Astrocyte of the cerebellum (primary cell): Measurements from ENCODE around the gene FSD1L.

ENCODE experiments used
- DNase-seq: peaks from one replicate; pipeline ENCODE4 v3.0.0-alpha.2; 2011; ENCODE audit warnings: low read depth
- H3K4me3 ChIP-seq: 2 replicates; pipeline ENCODE4 v1.5.1; 2011; ENCODE audit warnings: mild to moderate bottlenecking, low read depth, low read length, moderate library complexity
- in situ Hi-C: cut with HindIII; loops from 2 replicates; pipeline ENCODE4 v1.10.0; 2017; ENCODE audit warnings: low sequenced_read_pairs
- TF ChIP-seq, protein P1 (sequence below): IDR thresholded peaks from 2 replicates; pipeline ENCODE4 v1.5.1; 2012; ENCODE audit warnings: low read length, low read depth, moderate library complexity, mild to moderate bottlenecking; ENCODE audit errors: missing control alignments

FSD1L gene

GRCh38 chr9:105435453-105435852, 12.4 kb upstream of the FSD1L start:
- in situ Hi-C loops: no loop called here
- no peak for DNase-seq
- TF ChIP-seq, protein P1, sequence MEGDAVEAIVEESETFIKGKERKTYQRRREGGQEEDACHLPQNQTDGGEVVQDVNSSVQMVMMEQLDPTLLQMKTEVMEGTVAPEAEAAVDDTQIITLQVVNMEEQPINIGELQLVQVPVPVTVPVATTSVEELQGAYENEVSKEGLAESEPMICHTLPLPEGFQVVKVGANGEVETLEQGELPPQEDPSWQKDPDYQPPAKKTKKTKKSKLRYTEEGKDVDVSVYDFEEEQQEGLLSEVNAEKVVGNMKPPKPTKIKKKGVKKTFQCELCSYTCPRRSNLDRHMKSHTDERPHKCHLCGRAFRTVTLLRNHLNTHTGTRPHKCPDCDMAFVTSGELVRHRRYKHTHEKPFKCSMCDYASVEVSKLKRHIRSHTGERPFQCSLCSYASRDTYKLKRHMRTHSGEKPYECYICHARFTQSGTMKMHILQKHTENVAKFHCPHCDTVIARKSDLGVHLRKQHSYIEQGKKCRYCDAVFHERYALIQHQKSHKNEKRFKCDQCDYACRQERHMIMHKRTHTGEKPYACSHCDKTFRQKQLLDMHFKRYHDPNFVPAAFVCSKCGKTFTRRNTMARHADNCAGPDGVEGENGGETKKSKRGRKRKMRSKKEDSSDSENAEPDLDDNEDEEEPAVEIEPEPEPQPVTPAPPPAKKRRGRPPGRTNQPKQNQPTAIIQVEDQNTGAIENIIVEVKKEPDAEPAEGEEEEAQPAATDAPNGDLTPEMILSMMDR: no peak
- no peak overlapping the region for H3K4me3 ChIP-seq

DNA sequence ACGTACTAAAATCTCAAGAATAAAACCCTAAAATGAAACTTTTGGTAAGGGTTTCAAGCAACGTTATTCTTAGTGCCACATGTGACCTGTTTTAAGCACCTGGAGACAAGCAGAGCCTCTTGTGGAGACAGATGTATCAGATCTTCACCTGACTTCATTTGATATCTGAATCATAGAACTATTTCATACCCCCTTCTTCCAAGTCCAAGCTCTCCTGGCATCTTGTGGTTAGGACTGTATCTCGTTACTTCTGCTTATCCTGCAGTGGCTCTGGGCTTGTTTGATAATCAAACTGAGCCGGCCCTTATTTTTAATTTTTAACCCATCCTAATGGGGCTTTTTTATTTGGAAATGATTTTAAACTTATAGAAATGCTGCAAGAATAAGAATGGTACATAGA, 11.1 kb upstream of the FSD1L start:
- TF ChIP-seq, protein P1: no peak
- no peak overlapping the region for H3K4me3 ChIP-seq
- DNase-seq: no peak
- in situ Hi-C loops: no loop called here

DNA sequence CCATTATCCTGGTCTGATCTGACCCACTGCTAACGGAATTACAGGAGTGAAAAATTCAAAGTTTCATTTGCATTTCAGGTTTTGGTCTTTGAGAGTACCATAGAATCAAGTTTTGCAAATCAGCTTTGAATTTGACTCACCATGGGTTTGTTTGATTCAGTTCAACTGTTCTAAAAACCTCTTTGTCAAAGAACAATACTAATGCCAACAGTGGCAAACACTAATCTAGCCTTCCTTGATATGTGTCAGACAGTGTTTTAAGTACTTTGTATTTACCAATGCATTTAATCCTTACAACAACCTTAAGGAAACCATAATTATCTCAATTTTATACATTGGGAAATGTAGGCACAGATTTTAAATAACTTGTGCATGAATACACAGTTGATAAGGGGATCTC, 10.1 kb upstream of the FSD1L start:
- in situ Hi-C loops: no loop called here
- no peak overlapping the region for H3K4me3 ChIP-seq
- TF ChIP-seq, protein P1: no peak
- no peak for DNase-seq

- in situ Hi-C loops: no loop called here
- H3K4me3 ChIP-seq: no peak overlapping the region
- TF ChIP-seq, protein P1: no peak
- DNase-seq: no peak
Observed at GRCh38 chr9:105438141-105438806, 9.6 kb upstream of the FSD1L start.

GRCh38 chr9:105439428-105439827, 8.4 kb upstream of the FSD1L start:
- no peak for DNase-seq
- no peak overlapping the region for H3K4me3 ChIP-seq
- in situ Hi-C loops: no loop called here
- TF ChIP-seq, protein P1: no peak

DNA sequence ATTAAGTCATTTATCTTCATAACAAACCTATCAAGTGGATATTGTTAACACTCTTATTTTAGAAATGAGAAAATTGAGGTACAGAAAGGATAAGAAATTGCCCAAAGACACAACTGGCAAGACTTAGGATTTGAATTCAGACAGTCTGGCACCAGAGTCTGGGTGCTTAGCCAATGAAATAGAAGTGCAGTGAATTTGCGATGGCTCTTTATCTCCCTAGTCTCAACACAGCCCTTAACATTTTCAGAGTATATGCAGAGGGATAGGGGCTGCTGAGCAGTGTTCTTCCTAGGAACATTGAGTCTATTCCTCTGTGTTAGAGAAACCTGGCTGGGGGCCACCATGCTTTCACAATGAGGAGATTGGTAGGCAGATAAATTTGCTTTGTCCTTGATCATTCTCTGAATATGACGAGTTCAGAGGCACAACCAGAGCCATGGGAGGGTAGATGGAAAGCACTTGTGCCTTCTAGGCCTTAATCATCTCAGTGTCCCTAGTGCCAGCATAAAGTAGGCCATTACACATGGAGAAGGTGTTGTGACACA, 6.1 kb upstream of the FSD1L start:
- in situ Hi-C loops: no loop called here

More for the DNA sequence above, 6.1 kb upstream of the FSD1L start:
- TF ChIP-seq, protein P1: no peak
- H3K4me3 ChIP-seq: no peak overlapping the region
- no peak for DNase-seq
